ENCODE results near the gene HYPK. TPM values are rescaled to one million over a fixed set of nuclear protein-coding genes. Genes with fewer than 3 reads are reported as not detected.
A peak's percentile ranks its signal among the peaks of the same experiment; 100 is the strongest.
"Not testable (repeated sequence)": the region's sequence is repeated elsewhere in the genome, so short reads cannot be mapped to it uniquely, and the experiment has no call there.

Gene HYPK
- total and polyA plus RNA-seq, 2 experiments from 2014 or later = 7.2 to 40.1 TPM

GRCh38 chr15:43824302-43825246 lies 24.2 kb downstream of the HYPK start, which contains the start of gene MFAP1:
TSS of gene MFAP1 (minus strand) at chr15:43824690. CDS start at chr15:43824569, 121 bp downstream.
- peak within 1 kb of the TSS; percentile 86; the same call in 1 of the 2 replicates for H2AFZ ChIP-seq
- H3K4me3 Mint-ChIP-seq = peak within 1 kb of the TSS; percentile 96
- peaks cover 15% of the 10 kb centered on the region for H3K27me3 ChIP-seq (ENCODE audit: insufficient read depth)
- peak within 1 kb of the TSS; percentile 81 for H3K27ac ChIP-seq (ENCODE audit: low read depth)
- DNase-seq (ENCODE audit: low spot score) (peak; percentile 97), ATAC-seq (peak; percentile 88)
- TF ChIP-seq ETS1 (IDR thresholded peaks at IDR 0.05) (peak; percentile 78), EZH2phosphoT487 (IDR thresholded peaks at IDR 0.05; ENCODE audit: unreplicated experiment) (no peak), ZNF331 (CRISPR knock-in tag; IDR thresholded peaks at IDR 0.05; ENCODE audit: low read depth) (no peak), REST (IDR thresholded peaks at IDR 0.05; ENCODE audit: unreplicated experiment) (no peak), CREB1 (CRISPR knock-in tag; IDR thresholded peaks at IDR 0.05; ENCODE audit: low read depth) (peak; percentile 84), POLR2AphosphoS5 (IDR thresholded peaks at IDR 0.05; ENCODE audit: low read depth) (peak; percentile 98), JUNB (IDR thresholded peaks at IDR 0.05; ENCODE audit: unreplicated experiment) (no peak), CTCF (conservative IDR thresholded peaks at IDR 0.05; ENCODE audit: low read depth in 2 of 2) (no peak)
- peaks cover 27% of the 10 kb centered on the region for H3K27me3 Mint-ChIP-seq (ENCODE audit: insufficient read depth, low read depth, poor library complexity)
- H3K4me2 ChIP-seq = peak within 1 kb of the TSS; percentile 74
- H3K79me2 ChIP-seq (replicated peaks; ENCODE audit: insufficient read depth) = peaks cover 47% of the 10 kb centered on the region
- no peaks in the 10 kb centered on the region for H3K4me1 ChIP-seq (ENCODE audit: insufficient read depth)
- H3K9me3 Mint-ChIP-seq = peaks cover 23% of the 10 kb centered on the region
- no peaks in the 10 kb centered on the region; the same call in 1 of the 2 replicates for H3K36me3 ChIP-seq (ENCODE audit: insufficient read depth)
- H3F3A ChIP-seq (replicated peaks; ENCODE audit: low read depth) = peaks cover 14% of the 10 kb centered on the region
- peaks cover 10% of the 10 kb centered on the region for H4K20me1 ChIP-seq (replicated peaks; ENCODE audit: insufficient read depth)
- peaks cover 32% of the 10 kb centered on the region for H3K36me3 Mint-ChIP-seq (ENCODE audit: low read depth)
- peaks cover 12% of the 10 kb centered on the region for H3K9me2 ChIP-seq (ENCODE audit: insufficient read depth)
- H3K4me1 Mint-ChIP-seq = peaks cover 4% of the 10 kb centered on the region; the same call in 1 of the 3 replicates
- peak within 1 kb of the TSS; percentile 95 for H3K27ac Mint-ChIP-seq
- H3K4me3 ChIP-seq = peak within 1 kb of the TSS; percentile 61

GRCh38 chr15:43825305-43825704 lies 24.9 kb downstream of the HYPK start:
- H3K36me3 ChIP-seq (ENCODE audit: insufficient read depth); H3K27ac Mint-ChIP-seq; H3K4me3 ChIP-seq; H2AFZ ChIP-seq; ATAC-seq; H3K4me2 ChIP-seq; H3K4me1 ChIP-seq (ENCODE audit: insufficient read depth); H3K4me3 Mint-ChIP-seq; H3K4me1 Mint-ChIP-seq; H3K27ac ChIP-seq (ENCODE audit: low read depth); DNase-seq (ENCODE audit: low spot score): not testable (repeated sequence)
- H4K20me1 ChIP-seq (replicated peaks; ENCODE audit: insufficient read depth) = peaks cover 10% of the 10 kb centered on the region
- Mint-ChIP-seq H3K36me3 (ENCODE audit: low read depth) (peaks cover 32% of the 10 kb centered on the region), H3K27me3 (ENCODE audit: insufficient read depth, low read depth, poor library complexity) (peaks cover 27% of the 10 kb centered on the region), H3K9me3 (peaks cover 23% of the 10 kb centered on the region)
- peaks cover 12% of the 10 kb centered on the region for H3K9me2 ChIP-seq (ENCODE audit: insufficient read depth)
- peaks cover 15% of the 10 kb centered on the region for H3K27me3 ChIP-seq (ENCODE audit: insufficient read depth)
- H3F3A ChIP-seq (replicated peaks; ENCODE audit: low read depth) = peaks cover 14% of the 10 kb centered on the region
- peaks cover 39% of the 10 kb centered on the region for H3K79me2 ChIP-seq (replicated peaks; ENCODE audit: insufficient read depth)
